ENCODE data around the gene GPR107.

- TF ChIP-seq KDM4A (IDR thresholded peaks at IDR 0.05; ENCODE audit: low read depth, low read length, severe bottlenecking), result no peak
- no peak for TF ChIP-seq POLR2AphosphoS5 (IDR thresholded peaks at IDR 0.05; ENCODE audit: low read depth, low read length)
- TF ChIP-seq FOSL1 (IDR thresholded peaks at IDR 0.05; ENCODE audit: insufficient read depth, low read depth, low read length), result no peak
- TF ChIP-seq RAD21 (IDR thresholded peaks at IDR 0.05 in 1 of 2, conservative IDR thresholded peaks at IDR 0.05 in 1 of 2; ENCODE audit: low read depth in 2 of 2, low read length in 2 of 2), result no peak
- TF ChIP-seq ATF3 (IDR thresholded peaks at IDR 0.05; ENCODE audit: insufficient read depth, low read depth, low read length), result no peak
- no peak for TF ChIP-seq YY1 (IDR thresholded peaks at IDR 0.05; ENCODE audit: low read depth, low read length)
Observed at GRCh38 chr9:130106860-130107233, 53.1 kb downstream of the GPR107 start.
